SK-N-MC (cell line): ENCODE data around the gene RNF144A.

Experiments
- FOXP2 ChIP-seq: optimal IDR thresholded peaks from 2 replicates; pipeline ENCODE3; 2011; ENCODE audit warnings: mild to moderate bottlenecking, moderate library complexity; ENCODE audit not compliant: insufficient read depth; ENCODE audit errors: extremely low read length, control extremely low read depth
- POLR2AphosphoS5 ChIP-seq: IDR thresholded peaks from 2 replicates; pipeline ENCODE4 v1.6.1; 2012; ENCODE audit warnings: mild to moderate bottlenecking, low read depth, low read length, borderline replicate concordance

DNA sequence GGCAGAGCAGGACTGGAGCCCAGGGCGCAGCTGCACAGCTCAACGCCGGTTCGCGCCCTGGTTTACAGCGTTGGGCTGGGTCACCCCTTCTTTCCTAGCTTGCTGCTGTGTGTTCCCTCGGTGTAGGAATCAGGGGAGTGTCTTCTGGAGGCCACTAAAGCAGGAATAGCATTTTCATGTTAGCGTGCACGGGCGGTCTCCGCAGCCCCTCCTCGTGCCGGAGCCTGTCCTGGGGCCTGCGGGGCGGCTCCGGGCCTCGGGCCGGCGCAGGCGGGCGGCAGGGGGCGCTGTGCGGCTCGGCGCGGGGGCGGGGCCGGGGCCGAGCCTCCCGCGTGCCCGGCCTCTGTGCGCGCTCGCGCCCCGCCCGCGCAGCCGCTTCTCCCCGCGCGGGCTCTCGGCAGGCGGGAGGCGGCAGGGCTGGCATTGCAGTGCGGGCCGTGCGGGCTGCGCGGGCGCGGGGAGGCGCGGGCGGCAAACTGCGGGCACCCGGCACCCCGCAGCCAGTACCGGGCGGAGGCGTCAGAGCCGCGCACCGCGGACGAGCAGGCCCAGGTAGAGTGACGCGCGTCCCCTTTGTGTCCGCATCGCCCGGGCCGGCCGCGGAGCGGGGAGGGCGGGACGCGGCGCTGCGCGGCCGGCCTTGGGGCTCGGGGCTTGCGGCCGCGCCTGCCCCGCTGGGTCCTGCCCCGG lies at the start of gene RNF144A:
- TF ChIP-seq POLR2AphosphoS5 (no peak), FOXP2 (no peak)
